ENCODE measurements around the gene LBR.

- TF ChIP-seq CTCF (optimal IDR thresholded peaks at IDR 0.05 in 1 of 3, IDR thresholded peaks at IDR 0.05 in 1 of 3, conservative IDR thresholded peaks at IDR 0.05 in 1 of 3; ENCODE audit: extremely low read depth in 1 of 3, insufficient read depth in 2 of 3, low read length in 3 of 3) (no peak), EZH2 (IDR thresholded peaks at IDR 0.05; ENCODE audit: low read length) (no peak)
Observed at GRCh38 chr1:225368036-225368552, 59.7 kb downstream of the LBR start.
